HCT116 (cell line): ENCODE results near the gene AFAP1. TPM values are rescaled to one million over a fixed set of nuclear protein-coding genes. Genes with fewer than 3 reads are reported as not detected.

Source experiments
- ATAC-seq: fragments of 200-7000 bp; cut with Tn5 transposase; 2 replicates; pipeline ENCODE4 v1.9.1; 2020; ENCODE audit warnings: mild to moderate bottlenecking, moderate library complexity
- BruUV-seq: library from RNA; stranded (reverse); fragments of 400-500 nt; replicated peaks from 2 replicates; lab custom pipeline; 2021; lab: Mats Ljungman, UMichigan
- CTCF ChIA-PET: fragments of 300-600 bp; sonication (Branson Sonifier 250); formaldehyde crosslinking; loops from one replicate; lab custom pipeline; 2021; ENCODE audit warnings: antibody characterized with exemption; lab: Charles Lee
- POLR2A ChIA-PET: fragments of 300-600, 350-600 bp; sonication (Branson Sonifier 250); formaldehyde crosslinking; loops from one replicate; lab custom pipeline; 2021; ENCODE audit warnings: antibody characterized with exemption; lab: Charles Lee
- RAD21 ChIA-PET, 2 experiments: fragments of 300-600 bp; sonication (Branson Sonifier 250); formaldehyde crosslinking; loops; one replicate each; lab custom pipeline; 2023; ENCODE audit warnings: low total read pairs in 2 of 2; ENCODE audit not compliant: uncharacterized antibody in 2 of 2, unreplicated experiment in 2 of 2, low non-redundant PET in 1 of 2; lab: Charles Lee
- DNase-seq: peaks from one replicate; pipeline ENCODE4 v3.0.0-alpha.2; 2010; ENCODE audit warnings: low read depth, low spot score
- H2AFZ ChIP-seq: fragments of 200-600 bp; shearing (Covaris generic), sonication (generic); 2 replicates; pipeline ENCODE4 v1.6.1; 2017; ENCODE audit warnings: low read depth, mixed run types, mixed read lengths, antibody characterized with exemption, low read length; ENCODE audit not compliant: poor library complexity, severe bottlenecking
- H3K27ac ChIP-seq: 2 replicates; pipeline ENCODE4 v1.5.1; 2012; ENCODE audit warnings: low read depth, low read length
- H3K27me3 ChIP-seq: fragments of 200-600 bp; sonication (generic); 2 replicates; pipeline ENCODE4 v1.6.1; 2016; ENCODE audit warnings: mixed run types, low read length, mixed read lengths; ENCODE audit not compliant: insufficient read depth
- H3K36me3 ChIP-seq, 2 experiments: fragments of 200-500 bp in 1 of 2; fragments of 200-600 bp in 1 of 2; sonication (Bioruptor generic) in 1 of 2; sonication (generic) in 1 of 2; 2 replicates each; pipeline versions ENCODE4 v1.5.1 to v1.6.1; 2014 to 2016; ENCODE audit warnings: low read length in 2 of 2, inconsistent platforms in 1 of 2, mixed read lengths in 1 of 2, mixed run types in 1 of 2; ENCODE audit not compliant: insufficient read depth in 2 of 2, control insufficient read depth in 1 of 2
- H3K4me1 ChIP-seq, 2 experiments: fragments of 200-600 bp in 1 of 2; sonication (generic) in 1 of 2; 2 replicates each; pipeline versions ENCODE4 v1.5.1 to v1.6.1; 2012 to 2017; ENCODE audit warnings: low read length in 2 of 2, inconsistent platforms in 1 of 2, mild to moderate bottlenecking in 1 of 2, mixed read lengths in 1 of 2, mixed run types in 1 of 2, moderate library complexity in 1 of 2; ENCODE audit not compliant: insufficient read depth in 2 of 2, control insufficient read depth in 1 of 2
- H3K4me2 ChIP-seq: fragments of 200-600 bp; sonication (generic); 2 replicates; pipeline ENCODE4 v1.6.1; 2017; ENCODE audit warnings: mixed run types, low read length, mixed read lengths
- H3K4me3 ChIP-seq, 2 experiments: fragments of 200-600 bp in 1 of 2; sonication (generic) in 1 of 2; replicated peaks in 1 of 2; 2 replicates each; pipeline ENCODE4 v1.5.1; 2011 to 2016; ENCODE audit warnings: low read length in 2 of 2, control low read depth in 1 of 2, low read depth in 1 of 2, mild to moderate bottlenecking in 1 of 2, mixed read lengths in 1 of 2, mixed run types in 1 of 2
- H3K79me2 ChIP-seq: fragments of 200-600 bp; sonication (generic); 2 replicates; pipeline ENCODE4 v1.6.1; 2017; ENCODE audit warnings: mild to moderate bottlenecking, mixed run types, low read length, moderate library complexity, mixed read lengths; ENCODE audit not compliant: insufficient read depth
- H3K9ac ChIP-seq: fragments of 200-600 bp; sonication (generic); 2 replicates; pipeline ENCODE4 v1.6.1; 2016; ENCODE audit warnings: low read length, mixed read lengths
- H3K9me2 ChIP-seq: fragments of 200-600 bp; sonication (generic), shearing (Covaris generic); 2 replicates; pipeline ENCODE4 v1.6.1; 2017; ENCODE audit warnings: mixed run types, mild to moderate bottlenecking, moderate library complexity; ENCODE audit not compliant: insufficient read depth
- H3K9me3 ChIP-seq, 2 experiments: fragments of 200-500 bp in 1 of 2; fragments of 200-600 bp in 1 of 2; sonication (Bioruptor generic) in 1 of 2; sonication (generic) in 1 of 2; 2 replicates each; pipeline ENCODE4 v1.6.1; 2014 to 2017; ENCODE audit warnings: low read length in 2 of 2, mixed read lengths in 2 of 2, inconsistent platforms in 1 of 2, low read depth in 1 of 2, mild to moderate bottlenecking in 1 of 2, mixed run types in 1 of 2, moderate library complexity in 1 of 2; ENCODE audit not compliant: control insufficient read depth in 1 of 2, insufficient read depth in 1 of 2
- H4K20me1 ChIP-seq: fragments of 200-600 bp; sonication (generic), shearing (Covaris generic); 2 replicates; pipeline ENCODE4 v1.6.1; 2017; ENCODE audit warnings: mixed run types, mild to moderate bottlenecking, moderate library complexity; ENCODE audit not compliant: insufficient read depth
- ATF3 ChIP-seq: IDR thresholded peaks from 2 replicates; pipeline ENCODE4 v1.6.1; 2012
- CBX3 ChIP-seq: IDR thresholded peaks from 2 replicates; pipeline ENCODE4 v1.6.1; 2012; ENCODE audit warnings: low read depth
- CEBPB ChIP-seq: IDR thresholded peaks from 2 replicates; pipeline ENCODE4 v1.6.1; 2012; ENCODE audit warnings: low read depth
- EZH2phosphoT487 ChIP-seq: fragments of 200-600 bp; IDR thresholded peaks from 2 replicates; pipeline ENCODE4 v1.6.1; 2018; ENCODE audit warnings: antibody characterized with exemption, borderline replicate concordance
- JUND ChIP-seq: IDR thresholded peaks from 2 replicates; pipeline ENCODE4 v1.6.1; 2012
- MAX ChIP-seq: IDR thresholded peaks from 2 replicates; pipeline ENCODE4 v1.6.1; 2012
- POLR2A ChIP-seq: IDR thresholded peaks from 2 replicates; pipeline ENCODE4 v1.7.0; 2011; ENCODE audit warnings: borderline replicate concordance; ENCODE audit not compliant: insufficient read depth, insufficient read length; ENCODE audit errors: extremely low read depth
- REST ChIP-seq: IDR thresholded peaks from 2 replicates; pipeline ENCODE4 v1.6.1; 2012; ENCODE audit warnings: low read depth
- SIN3A ChIP-seq: IDR thresholded peaks from 2 replicates; pipeline ENCODE4 v1.6.1; 2012; ENCODE audit warnings: low read depth
- SP1 ChIP-seq: IDR thresholded peaks from 2 replicates; pipeline ENCODE4 v1.6.1; 2012; ENCODE audit warnings: low read depth
- TCF7L2 ChIP-seq: IDR thresholded peaks from 2 replicates; pipeline ENCODE4 v1.7.0; 2011; ENCODE audit warnings: borderline replicate concordance, inconsistent platforms; ENCODE audit not compliant: insufficient read depth, insufficient read length; ENCODE audit errors: extremely low read depth
- ZBTB33 ChIP-seq: IDR thresholded peaks from 2 replicates; pipeline ENCODE4 v1.6.1; 2011; ENCODE audit warnings: mild to moderate bottlenecking, low read length, moderate library complexity; ENCODE audit not compliant: insufficient replicate concordance; ENCODE audit errors: extremely low read depth
- ZFX ChIP-seq: fragments of 450-650 bp; IDR thresholded peaks from 2 replicates; pipeline ENCODE4 v1.6.1; 2017
- ZNF274 ChIP-seq: fragments of 200-500 bp; sonication (Bioruptor generic); IDR thresholded peaks from 2 replicates; pipeline ENCODE4 v1.6.1; 2014; ENCODE audit warnings: mild to moderate bottlenecking, low read depth, low read length, inconsistent platforms
- intact Hi-C: fragments of 100-400 bp; cut with micrococcal nuclease; formaldehyde crosslinking; loops from 2 replicates; pipeline ENCODE4 v1.10.0; 2022
- total RNA-seq: library from RNA; stranded (reverse); gene quantifications from one replicate; pipeline ENCODE4 v1.2.1, GENCODE V29; 2021; ENCODE audit not compliant: unreplicated experiment

The AFAP1 gene
- total RNA-seq, 1 experiment from 2014 or later: 19.4 TPM

- H3K27me3 ChIP-seq: no peaks in the 10 kb centered on the region
- no peaks in the 10 kb centered on the region for H3K79me2 ChIP-seq
- peaks cover 0 to 3% of the 10 kb centered on the region in 2 experiments; a peak in 1 of 4 replicates for H3K36me3 ChIP-seq
- no peak overlapping the region for H3K9ac ChIP-seq
- H3K4me3 ChIP-seq: no peak overlapping the region
- H3K27ac ChIP-seq: no peak overlapping the region
- ChIA-PET POLR2A (no interaction called here), RAD21 (no interaction called here), CTCF (no interaction called here)
- no peak for ATAC-seq
- no peak overlapping the region for H2AFZ ChIP-seq
- no peaks in the 10 kb centered on the region for H4K20me1 ChIP-seq
- TF ChIP-seq CBX3 (no peak), ZBTB33 (no peak), SIN3A (no peak), JUND (no peak), ZNF274 (no peak), SP1 (no peak), POLR2A (no peak), ZFX (no peak), TCF7L2 (no peak), MAX (no peak), CEBPB (no peak), REST (no peak), EZH2phosphoT487 (no peak), ATF3 (no peak)
- intact Hi-C loops: loop anchor here (2.0 kb wide), 1 partner anchor 227 kb away; no protein-coding TSS in a partner anchor
- H3K9me3 ChIP-seq: no peaks in the 10 kb centered on the region
- no peak for DNase-seq
- peaks cover 0 to 4% of the 10 kb centered on the region in 2 experiments; a peak in 1 of 4 replicates for H3K4me1 ChIP-seq
- H3K9me2 ChIP-seq: no peaks in the 10 kb centered on the region
- no TSS peak for BruUV-seq
- H3K4me2 ChIP-seq: no peak overlapping the region
Measured at GRCh38 chr4:7760228-7760627, 179.4 kb downstream of the AFAP1 start.
